ENCODE measurements around the gene PDLIM1.

GRCh38 chr10:95321554-95322301 is 30.9 kb upstream of the PDLIM1 start:
- no peak for TF ChIP-seq POLR2A (IDR thresholded peaks at IDR 0.05; ENCODE audit: extremely low read depth, insufficient read length)
- no peak for TF ChIP-seq CTCF (IDR thresholded peaks at IDR 0.05; ENCODE audit: low read depth, low read length)
- TF ChIP-seq MAX (IDR thresholded peaks at IDR 0.05; ENCODE audit: low read depth, low read length) = no peak
- no peak for TF ChIP-seq MYC (IDR thresholded peaks at IDR 0.05; ENCODE audit: low read depth, low read length)
